K562 (cell line): Measurements from ENCODE around the gene SDR42E2. TPM values are rescaled to one million over a fixed set of nuclear protein-coding genes. Genes with fewer than 3 reads are reported as not detected.

Experiments used
- ARHGAP35 ChIP-seq: fragments of 450-650 bp; IDR thresholded peaks from 2 replicates; pipeline ENCODE4 v1.6.1; 2018; ENCODE audit not compliant: partially characterized antibody
- JUND ChIP-seq, 2 experiments: IDR thresholded peaks; 2 replicates in 1 of 2; 3 replicates in 1 of 2; pipeline ENCODE4 v1.6.1; 2011; ENCODE audit warnings: borderline replicate concordance in 2 of 2, low read depth in 2 of 2, low read length in 2 of 2, improper control_type of control experiment in 1 of 2, missing biosample characterization in 1 of 2, missing genetic modification characterization in 1 of 2, missing genetic modification reagents in 1 of 2
- MEF2D ChIP-seq: conservative IDR thresholded peaks from 2 replicates; pipeline ENCODE4 v1.6.1; 2016; ENCODE audit warnings: low read depth, missing genetic modification characterization, missing compliant biosample characterization
- NRF1 ChIP-seq, 2 experiments: fragments of 450-650 bp; IDR thresholded peaks in 1 of 2; conservative IDR thresholded peaks in 1 of 2; 2 replicates each; pipeline ENCODE4 v1.6.1; 2014; ENCODE audit warnings: mild to moderate bottlenecking in 2 of 2
- POLR2B ChIP-seq: fragments of 450-650 bp; IDR thresholded peaks from 2 replicates; pipeline ENCODE4 v1.6.1; 2018; ENCODE audit warnings: low read depth; ENCODE audit not compliant: partially characterized antibody
- polyA plus RNA-seq, 8 experiments: library from polyadenylated mRNA; depleted of rRNA in 4 of 8; stranded (reverse) in 5 of 8; unstranded in 3 of 8; fragments of >200 nt; fragmentation: Nextera tagmentation in 2 of 8; fragmentation: Illumina TruSeq in 1 of 8; extraction: Ambion mirVana in 2 of 8; extraction: Trizol in 1 of 8; gene quantifications; 2 replicates each; pipeline versions ENCODE4 v1.2.1 to v1.2.3, GENCODE V29; 2011 to 2014; ENCODE audit warnings: inconsistent platforms in 1 of 8, missing spikeins in 1 of 8
- total RNA-seq, 7 experiments: library from RNA; depleted of rRNA in 6 of 7; stranded (reverse); fragments of >200 nt in 6 of 7; fragmentation: Illumina TruSeq in 2 of 7; extraction: Trizol in 2 of 7; gene quantifications; 2 replicates each; pipeline versions ENCODE4 v1.2.1 to v1.2.3, GENCODE V29; 2011 to 2021; ENCODE audit warnings: low replicate concordance in 1 of 7
- TF ChIP-seq, protein P1 (sequence below): fragments of 450-650 bp; IDR thresholded peaks from 2 replicates; pipeline ENCODE4 v1.6.1; 2016; ENCODE audit warnings: mild to moderate bottlenecking, moderate library complexity
- TF ChIP-seq, protein P2 (sequence below): fragments of 250-450 bp; sonication (Bioruptor Pico); IDR thresholded peaks from 2 replicates; pipeline ENCODE4 v1.4.0; 2020; ENCODE audit warnings: mild to moderate bottlenecking, moderate library complexity
- TF ChIP-seq, protein P3 (sequence below): sonication (generic); formaldehyde crosslinking; IDR thresholded peaks from 2 replicates; pipeline ENCODE4 v1.8.0; 2022; ENCODE audit warnings: missing genetic modification reagents, mild to moderate bottlenecking, borderline replicate concordance

The SDR42E2 gene
- total and polyA plus RNA-seq, 9 of the 15 experiments (the other 6 are each of a cell fraction or from before 2014, with no cell fraction given) = 0.03 to 0.07 (median 0.04) TPM; not detected in 4

DNA sequence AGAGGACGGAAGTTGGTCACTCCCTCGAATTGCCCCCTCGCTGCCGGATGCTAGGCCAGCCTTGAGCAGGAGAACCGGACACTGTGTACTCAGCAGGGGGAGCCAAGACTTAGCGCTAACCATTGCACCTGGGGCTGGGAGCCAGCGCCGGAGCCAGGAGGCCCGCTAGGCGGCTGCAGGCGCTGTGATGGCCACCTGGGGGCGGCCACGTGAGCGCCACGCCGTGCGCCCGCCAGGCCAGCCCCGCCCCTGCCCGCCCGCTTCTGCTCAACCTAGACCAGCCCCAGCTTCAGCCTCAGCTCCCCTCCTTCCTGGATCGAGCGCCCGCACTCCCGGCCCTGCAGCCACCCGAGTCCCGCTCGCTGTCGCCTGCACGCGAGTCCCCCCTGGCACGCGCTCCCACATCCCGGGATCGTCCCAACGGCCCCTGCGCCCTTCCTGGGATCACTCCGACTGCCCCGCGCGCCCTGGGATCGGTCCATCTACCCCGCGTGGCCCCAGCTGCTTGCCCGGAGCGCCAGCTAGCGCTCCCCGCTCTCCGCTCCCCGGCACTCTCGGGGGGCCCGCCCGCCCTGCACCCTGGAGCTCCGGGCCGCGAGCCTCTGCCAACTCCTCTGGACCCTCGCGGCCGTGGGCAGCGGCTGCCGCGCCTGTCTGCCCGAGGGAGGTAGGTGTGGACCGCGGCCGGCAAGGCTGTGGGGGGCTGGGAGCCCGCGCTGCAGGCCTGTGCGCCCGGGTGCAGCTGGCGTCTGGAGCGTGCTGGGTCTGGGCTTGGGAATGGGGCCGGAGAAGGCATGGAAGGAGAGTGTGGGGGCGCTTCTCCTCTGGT is 43.9 kb downstream of the SDR42E2 start, which contains the start of gene EEF2K (continued):
- TF ChIP-seq, protein P1, sequence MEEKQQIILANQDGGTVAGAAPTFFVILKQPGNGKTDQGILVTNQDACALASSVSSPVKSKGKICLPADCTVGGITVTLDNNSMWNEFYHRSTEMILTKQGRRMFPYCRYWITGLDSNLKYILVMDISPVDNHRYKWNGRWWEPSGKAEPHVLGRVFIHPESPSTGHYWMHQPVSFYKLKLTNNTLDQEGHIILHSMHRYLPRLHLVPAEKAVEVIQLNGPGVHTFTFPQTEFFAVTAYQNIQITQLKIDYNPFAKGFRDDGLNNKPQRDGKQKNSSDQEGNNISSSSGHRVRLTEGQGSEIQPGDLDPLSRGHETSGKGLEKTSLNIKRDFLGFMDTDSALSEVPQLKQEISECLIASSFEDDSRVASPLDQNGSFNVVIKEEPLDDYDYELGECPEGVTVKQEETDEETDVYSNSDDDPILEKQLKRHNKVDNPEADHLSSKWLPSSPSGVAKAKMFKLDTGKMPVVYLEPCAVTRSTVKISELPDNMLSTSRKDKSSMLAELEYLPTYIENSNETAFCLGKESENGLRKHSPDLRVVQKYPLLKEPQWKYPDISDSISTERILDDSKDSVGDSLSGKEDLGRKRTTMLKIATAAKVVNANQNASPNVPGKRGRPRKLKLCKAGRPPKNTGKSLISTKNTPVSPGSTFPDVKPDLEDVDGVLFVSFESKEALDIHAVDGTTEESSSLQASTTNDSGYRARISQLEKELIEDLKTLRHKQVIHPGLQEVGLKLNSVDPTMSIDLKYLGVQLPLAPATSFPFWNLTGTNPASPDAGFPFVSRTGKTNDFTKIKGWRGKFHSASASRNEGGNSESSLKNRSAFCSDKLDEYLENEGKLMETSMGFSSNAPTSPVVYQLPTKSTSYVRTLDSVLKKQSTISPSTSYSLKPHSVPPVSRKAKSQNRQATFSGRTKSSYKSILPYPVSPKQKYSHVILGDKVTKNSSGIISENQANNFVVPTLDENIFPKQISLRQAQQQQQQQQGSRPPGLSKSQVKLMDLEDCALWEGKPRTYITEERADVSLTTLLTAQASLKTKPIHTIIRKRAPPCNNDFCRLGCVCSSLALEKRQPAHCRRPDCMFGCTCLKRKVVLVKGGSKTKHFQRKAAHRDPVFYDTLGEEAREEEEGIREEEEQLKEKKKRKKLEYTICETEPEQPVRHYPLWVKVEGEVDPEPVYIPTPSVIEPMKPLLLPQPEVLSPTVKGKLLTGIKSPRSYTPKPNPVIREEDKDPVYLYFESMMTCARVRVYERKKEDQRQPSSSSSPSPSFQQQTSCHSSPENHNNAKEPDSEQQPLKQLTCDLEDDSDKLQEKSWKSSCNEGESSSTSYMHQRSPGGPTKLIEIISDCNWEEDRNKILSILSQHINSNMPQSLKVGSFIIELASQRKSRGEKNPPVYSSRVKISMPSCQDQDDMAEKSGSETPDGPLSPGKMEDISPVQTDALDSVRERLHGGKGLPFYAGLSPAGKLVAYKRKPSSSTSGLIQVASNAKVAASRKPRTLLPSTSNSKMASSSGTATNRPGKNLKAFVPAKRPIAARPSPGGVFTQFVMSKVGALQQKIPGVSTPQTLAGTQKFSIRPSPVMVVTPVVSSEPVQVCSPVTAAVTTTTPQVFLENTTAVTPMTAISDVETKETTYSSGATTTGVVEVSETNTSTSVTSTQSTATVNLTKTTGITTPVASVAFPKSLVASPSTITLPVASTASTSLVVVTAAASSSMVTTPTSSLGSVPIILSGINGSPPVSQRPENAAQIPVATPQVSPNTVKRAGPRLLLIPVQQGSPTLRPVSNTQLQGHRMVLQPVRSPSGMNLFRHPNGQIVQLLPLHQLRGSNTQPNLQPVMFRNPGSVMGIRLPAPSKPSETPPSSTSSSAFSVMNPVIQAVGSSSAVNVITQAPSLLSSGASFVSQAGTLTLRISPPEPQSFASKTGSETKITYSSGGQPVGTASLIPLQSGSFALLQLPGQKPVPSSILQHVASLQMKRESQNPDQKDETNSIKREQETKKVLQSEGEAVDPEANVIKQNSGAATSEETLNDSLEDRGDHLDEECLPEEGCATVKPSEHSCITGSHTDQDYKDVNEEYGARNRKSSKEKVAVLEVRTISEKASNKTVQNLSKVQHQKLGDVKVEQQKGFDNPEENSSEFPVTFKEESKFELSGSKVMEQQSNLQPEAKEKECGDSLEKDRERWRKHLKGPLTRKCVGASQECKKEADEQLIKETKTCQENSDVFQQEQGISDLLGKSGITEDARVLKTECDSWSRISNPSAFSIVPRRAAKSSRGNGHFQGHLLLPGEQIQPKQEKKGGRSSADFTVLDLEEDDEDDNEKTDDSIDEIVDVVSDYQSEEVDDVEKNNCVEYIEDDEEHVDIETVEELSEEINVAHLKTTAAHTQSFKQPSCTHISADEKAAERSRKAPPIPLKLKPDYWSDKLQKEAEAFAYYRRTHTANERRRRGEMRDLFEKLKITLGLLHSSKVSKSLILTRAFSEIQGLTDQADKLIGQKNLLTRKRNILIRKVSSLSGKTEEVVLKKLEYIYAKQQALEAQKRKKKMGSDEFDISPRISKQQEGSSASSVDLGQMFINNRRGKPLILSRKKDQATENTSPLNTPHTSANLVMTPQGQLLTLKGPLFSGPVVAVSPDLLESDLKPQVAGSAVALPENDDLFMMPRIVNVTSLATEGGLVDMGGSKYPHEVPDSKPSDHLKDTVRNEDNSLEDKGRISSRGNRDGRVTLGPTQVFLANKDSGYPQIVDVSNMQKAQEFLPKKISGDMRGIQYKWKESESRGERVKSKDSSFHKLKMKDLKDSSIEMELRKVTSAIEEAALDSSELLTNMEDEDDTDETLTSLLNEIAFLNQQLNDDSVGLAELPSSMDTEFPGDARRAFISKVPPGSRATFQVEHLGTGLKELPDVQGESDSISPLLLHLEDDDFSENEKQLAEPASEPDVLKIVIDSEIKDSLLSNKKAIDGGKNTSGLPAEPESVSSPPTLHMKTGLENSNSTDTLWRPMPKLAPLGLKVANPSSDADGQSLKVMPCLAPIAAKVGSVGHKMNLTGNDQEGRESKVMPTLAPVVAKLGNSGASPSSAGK = peak; percentile 94
- TF ChIP-seq ARHGAP35 = no peak
- no peak for TF ChIP-seq POLR2B
- TF ChIP-seq, protein P2, sequence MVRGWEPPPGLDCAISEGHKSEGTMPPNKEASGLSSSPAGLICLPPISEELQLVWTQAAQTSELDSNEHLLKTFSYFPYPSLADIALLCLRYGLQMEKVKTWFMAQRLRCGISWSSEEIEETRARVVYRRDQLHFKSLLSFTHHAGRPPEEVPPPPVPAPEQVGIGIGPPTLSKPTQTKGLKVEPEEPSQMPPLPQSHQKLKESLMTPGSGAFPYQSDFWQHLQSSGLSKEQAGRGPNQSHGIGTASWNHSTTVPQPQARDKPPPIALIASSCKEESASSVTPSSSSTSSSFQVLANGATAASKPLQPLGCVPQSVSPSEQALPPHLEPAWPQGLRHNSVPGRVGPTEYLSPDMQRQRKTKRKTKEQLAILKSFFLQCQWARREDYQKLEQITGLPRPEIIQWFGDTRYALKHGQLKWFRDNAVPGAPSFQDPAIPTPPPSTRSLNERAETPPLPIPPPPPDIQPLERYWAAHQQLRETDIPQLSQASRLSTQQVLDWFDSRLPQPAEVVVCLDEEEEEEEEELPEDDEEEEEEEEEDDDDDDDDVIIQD = no peak
- 0 out of 2 replicates have a peak, but pooled peaks have one; percentile 20 for TF ChIP-seq MEF2D (tag)
- TF ChIP-seq, protein P3, sequence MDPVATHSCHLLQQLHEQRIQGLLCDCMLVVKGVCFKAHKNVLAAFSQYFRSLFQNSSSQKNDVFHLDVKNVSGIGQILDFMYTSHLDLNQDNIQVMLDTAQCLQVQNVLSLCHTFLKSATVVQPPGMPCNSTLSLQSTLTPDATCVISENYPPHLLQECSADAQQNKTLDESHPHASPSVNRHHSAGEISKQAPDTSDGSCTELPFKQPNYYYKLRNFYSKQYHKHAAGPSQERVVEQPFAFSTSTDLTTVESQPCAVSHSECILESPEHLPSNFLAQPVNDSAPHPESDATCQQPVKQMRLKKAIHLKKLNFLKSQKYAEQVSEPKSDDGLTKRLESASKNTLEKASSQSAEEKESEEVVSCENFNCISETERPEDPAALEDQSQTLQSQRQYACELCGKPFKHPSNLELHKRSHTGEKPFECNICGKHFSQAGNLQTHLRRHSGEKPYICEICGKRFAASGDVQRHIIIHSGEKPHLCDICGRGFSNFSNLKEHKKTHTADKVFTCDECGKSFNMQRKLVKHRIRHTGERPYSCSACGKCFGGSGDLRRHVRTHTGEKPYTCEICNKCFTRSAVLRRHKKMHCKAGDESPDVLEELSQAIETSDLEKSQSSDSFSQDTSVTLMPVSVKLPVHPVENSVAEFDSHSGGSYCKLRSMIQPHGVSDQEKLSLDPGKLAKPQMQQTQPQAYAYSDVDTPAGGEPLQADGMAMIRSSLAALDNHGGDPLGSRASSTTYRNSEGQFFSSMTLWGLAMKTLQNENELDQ (CRISPR knock-in tag) = 0 out of 2 replicates have a peak, but pooled peaks have one; percentile 67
- peak; percentile 60 to 67; a peak in 3 of 4 replicates for TF ChIP-seq NRF1 (conservative IDR thresholded peaks at IDR 0.05 in 1 of 2, IDR thresholded peaks at IDR 0.05 in 1 of 2)
- TF ChIP-seq JUND (IDR thresholded peaks at IDR 0.05; ENCODE audit: borderline replicate concordance, low read depth, low read length) = peak; percentile 77
- TF ChIP-seq JUND (tag; IDR thresholded peaks at IDR 0.05; ENCODE audit: borderline replicate concordance, low read depth, low read length) = peak; percentile 84; the same call in 1 of the 3 replicates
